IMR-90 (cell line): Measurements from ENCODE around the gene DNAJC2. TPM values are rescaled to one million over a fixed set of nuclear protein-coding genes. Genes with fewer than 3 reads are reported as not detected.

Experiments
- ATAC-seq: fragments of 200-7000 bp; cut with Tn5 transposase; 2 replicates; pipeline ENCODE4 v1.9.1; 2020; ENCODE audit warnings: low read depth, mild to moderate bottlenecking, moderate library complexity
- BruUV-seq: library from RNA; stranded (reverse); fragments of 400-500 nt; replicated peaks from 2 replicates; lab custom pipeline; 2021; lab: Mats Ljungman, UMichigan
- CTCF ChIA-PET: fragments of 300-600 bp; formaldehyde crosslinking; extraction: SDS; loops from one replicate; lab custom pipeline; 2021; ENCODE audit warnings: antibody characterized with exemption; lab: Yijun Ruan, JAX
- POLR2A ChIA-PET: fragments of 300-600 bp; sonication (Branson Sonifier 250); formaldehyde crosslinking; loops from one replicate; lab custom pipeline; 2022; ENCODE audit warnings: antibody characterized with exemption; ENCODE audit not compliant: unreplicated experiment; lab: Charles Lee
- DNase-seq: peaks from one replicate; pipeline ENCODE4 v3.0.0; 2013
- H2AFZ ChIP-seq: replicated peaks from 2 replicates; pipeline ENCODE3; 2013; ENCODE audit warnings: low read length, mild to moderate bottlenecking; ENCODE audit not compliant: poor library complexity
- H2AK5ac ChIP-seq: 2 replicates; pipeline ENCODE4 v1.6.1; 2013; ENCODE audit warnings: low read depth, low read length, inconsistent platforms
- H2AK9ac ChIP-seq: replicated peaks from 2 replicates; pipeline ENCODE3; 2013; ENCODE audit warnings: mild to moderate bottlenecking, low read depth, low read length, moderate library complexity; ENCODE audit not compliant: poor library complexity
- H2BK120ac ChIP-seq: 2 replicates; pipeline ENCODE4 v1.6.1; 2013; ENCODE audit warnings: low read depth, low read length, inconsistent platforms
- H2BK15ac ChIP-seq: 3 replicates; pipeline ENCODE4 v1.6.1; 2013; ENCODE audit warnings: low read depth, low read length, inconsistent platforms
- H2BK20ac ChIP-seq: 2 replicates; pipeline ENCODE4 v1.6.1; 2013; ENCODE audit warnings: low read depth, mild to moderate bottlenecking, inconsistent platforms, low read length, moderate library complexity
- H2BK5ac ChIP-seq: 2 replicates; pipeline ENCODE4 v1.6.1; 2013; ENCODE audit warnings: mild to moderate bottlenecking, low read depth, low read length, inconsistent platforms; ENCODE audit not compliant: poor library complexity, severe bottlenecking
- H3K14ac ChIP-seq: replicated peaks from 2 replicates; pipeline ENCODE4 v1.6.1; 2013; ENCODE audit warnings: low read depth, low read length, inconsistent platforms
- H3K18ac ChIP-seq: 2 replicates; pipeline ENCODE4 v1.6.1; 2013; ENCODE audit warnings: low read depth, low read length, control low read depth
- H3K23ac ChIP-seq: 2 replicates; pipeline ENCODE4 v1.6.1; 2013; ENCODE audit warnings: low read depth, low read length, inconsistent platforms
- H3K27ac ChIP-seq: 2 replicates; pipeline ENCODE4 v1.5.1; 2013; ENCODE audit warnings: mild to moderate bottlenecking, control low read depth, low read length; ENCODE audit not compliant: insufficient read depth
- H3K27me3 ChIP-seq: 2 replicates; pipeline ENCODE4 v1.6.1; 2013; ENCODE audit warnings: low read length; ENCODE audit not compliant: control insufficient read depth, insufficient read depth
- H3K36me3 ChIP-seq: 2 replicates; pipeline ENCODE4 v1.6.1; 2013; ENCODE audit warnings: low read length, mixed read lengths; ENCODE audit not compliant: control insufficient read depth, insufficient read depth
- H3K4ac ChIP-seq: 2 replicates; pipeline ENCODE4 v1.6.1; 2013; ENCODE audit warnings: low read depth, low read length, inconsistent platforms
- H3K4me1 ChIP-seq: 2 replicates; pipeline ENCODE4 v1.6.1; 2013; ENCODE audit warnings: low read length, mixed read lengths; ENCODE audit not compliant: control insufficient read depth, insufficient read depth
- H3K4me2 ChIP-seq: 2 replicates; pipeline ENCODE4 v1.6.1; 2013; ENCODE audit warnings: low read depth, mild to moderate bottlenecking, control low read depth, low read length, moderate library complexity
- H3K4me3 ChIP-seq: 2 replicates; pipeline ENCODE4 v1.5.1; 2013; ENCODE audit warnings: low read depth, mild to moderate bottlenecking, control low read depth, low read length, moderate library complexity; ENCODE audit not compliant: insufficient read depth
- H3K56ac ChIP-seq: 2 replicates; pipeline ENCODE4 v1.6.1; 2013; ENCODE audit warnings: low read length, inconsistent platforms; ENCODE audit not compliant: insufficient read depth; ENCODE audit errors: extremely low read depth
- H3K79me1 ChIP-seq, 2 experiments: 2 replicates each; pipeline ENCODE4 v1.6.1; 2013; ENCODE audit warnings: low read length in 2 of 2, inconsistent platforms in 1 of 2, low read depth in 1 of 2
- H3K9ac ChIP-seq: 2 replicates; pipeline ENCODE4 v1.6.1; 2013; ENCODE audit warnings: low read depth, low read length, control low read depth
- H3K9me1 ChIP-seq: 2 replicates; pipeline ENCODE4 v1.6.1; 2013; ENCODE audit warnings: low read length, inconsistent platforms; ENCODE audit not compliant: insufficient read depth
- H3K9me3 ChIP-seq: 2 replicates; pipeline ENCODE4 v1.6.1; 2013; ENCODE audit warnings: low read length; ENCODE audit not compliant: control insufficient read depth, insufficient read depth
- H4K20me1 ChIP-seq: 2 replicates; pipeline ENCODE4 v1.6.1; 2013; ENCODE audit warnings: low read length, inconsistent platforms; ENCODE audit not compliant: insufficient read depth
- H4K5ac ChIP-seq: 2 replicates; pipeline ENCODE4 v1.6.1; 2013; ENCODE audit warnings: mild to moderate bottlenecking, low read depth, low read length, control low read depth
- H4K8ac ChIP-seq, 2 experiments: 2 replicates each; pipeline ENCODE4 v1.6.1; 2013; ENCODE audit warnings: low read depth in 2 of 2, low read length in 2 of 2, control low read depth in 1 of 2, inconsistent platforms in 1 of 2
- H4K91ac ChIP-seq: 2 replicates; pipeline ENCODE4 v1.6.1; 2013; ENCODE audit warnings: low read depth, low read length, inconsistent platforms; ENCODE audit not compliant: insufficient read depth
- CEBPB ChIP-seq: IDR thresholded peaks from 2 replicates; pipeline ENCODE4 v1.6.1; 2012; ENCODE audit warnings: low read depth, low read length, improper control_type of control experiment
- ELK1 ChIP-seq: fragments of 150-350 bp; IDR thresholded peaks from 2 replicates; pipeline ENCODE4 v1.6.1; 2016; ENCODE audit warnings: low read depth, mild to moderate bottlenecking, low read length, moderate library complexity, borderline replicate concordance
- MAFK ChIP-seq: IDR thresholded peaks from 2 replicates; pipeline ENCODE4 v1.6.1; 2012; ENCODE audit warnings: low read depth, low read length, improper control_type of control experiment
- RAD21 ChIP-seq: IDR thresholded peaks from 2 replicates; pipeline ENCODE4 v1.6.1; 2012; ENCODE audit warnings: low read length, improper control_type of control experiment
- RFX5 ChIP-seq: IDR thresholded peaks from 2 replicates; pipeline ENCODE4 v1.8.0; 2012; ENCODE audit warnings: low read depth, mild to moderate bottlenecking, low read length, moderate library complexity
- USF2 ChIP-seq: fragments of 150-350 bp; IDR thresholded peaks from 2 replicates; pipeline ENCODE4 v1.6.1; 2017; ENCODE audit warnings: mild to moderate bottlenecking, antibody characterized with exemption, low read length, low read depth
- WGBS, 2 experiments: methylation state at CpG; one replicate each; pipeline versions ENCODE4 v1.1.5 to v1.1.7; 2013; ENCODE audit warnings: missing lambda C conversion rate in 2 of 2; ENCODE audit not compliant: insufficient read length in 1 of 2; ENCODE audit errors: extremely low coverage in 2 of 2; 5-methylcytosine and 5-hydroxymethylcytosine counted together
- dilution Hi-C: fragments of 300-500 bp; cut with HindIII; formaldehyde crosslinking; loops from one replicate; pipeline ENCODE4 v1.14.3; 2018; ENCODE audit warnings: low sequenced_read_pairs; ENCODE audit not compliant: unreplicated experiment
- in situ Hi-C: fragments of 300-500 bp; cut with MboI; formaldehyde crosslinking; loops from 3 replicates; pipeline ENCODE4 v1.14.3; 2019; ENCODE audit warnings: low sequenced_read_pairs, inconsistent platforms, mixed read lengths
- intact Hi-C: fragments of 100-400 bp; cut with micrococcal nuclease; formaldehyde crosslinking; loops from 2 replicates; pipeline ENCODE4 v1.10.0; 2022
- polyA plus RNA-seq, 3 experiments: library from polyadenylated mRNA; depleted of rRNA; stranded (reverse); fragments of >200 nt; gene quantifications; 2 replicates each; pipeline ENCODE4 v1.2.3, GENCODE V29; 2012; ENCODE audit warnings: low replicate concordance in 1 of 3
- total RNA-seq: library from RNA; depleted of rRNA; stranded (reverse); fragments of >200 nt; gene quantifications from 2 replicates; pipeline ENCODE4 v1.2.3, GENCODE V29; 2012

DNAJC2 gene
- total and polyA plus RNA-seq, 2 of the 4 experiments (the other 2 are of a cell fraction): 17.5 to 22.4 TPM

- Histone ChIP-seq H2BK15ac (no peak overlapping the region), H2AFZ (no peak overlapping the region), H2BK20ac (no peak overlapping the region), H3K18ac (no peak overlapping the region), H3K36me3 (peaks cover 22% of the 10 kb centered on the region), H2AK5ac (no peak overlapping the region), H3K4me2 (no peak overlapping the region), H3K27me3 (no peaks in the 10 kb centered on the region; the same call in 1 of the 2 replicates), H3K56ac (no peak overlapping the region), H2BK5ac (no peak overlapping the region), H3K27ac (no peak overlapping the region), H2AK9ac (no peak overlapping the region), H3K79me1 (no peaks in the 10 kb centered on the region), H4K8ac (no peak overlapping the region), H3K14ac (no peak overlapping the region), H3K4ac (no peak overlapping the region), H3K9me3 (no peaks in the 10 kb centered on the region), H3K23ac (no peak overlapping the region), H3K4me3 (no peak overlapping the region), H4K5ac (no peak overlapping the region), H2BK120ac (no peak overlapping the region), H3K4me1 (no peaks in the 10 kb centered on the region), H3K9ac (no peak overlapping the region), H4K20me1 (no peaks in the 10 kb centered on the region), H3K9me1 (no peaks in the 10 kb centered on the region), H4K91ac (no peak overlapping the region)
- in situ Hi-C loops (no loop called here), intact Hi-C loops (no loop called here), dilution Hi-C loops (no loop called here)
- ChIA-PET CTCF (no interaction called here), POLR2A (no interaction called here)
- TF ChIP-seq ELK1 (no peak), MAFK (peak; percentile 76), RAD21 (no peak), RFX5 (no peak), CEBPB (no peak), USF2 (no peak)
- no TSS peak for BruUV-seq
- ATAC-seq: no peak
- WGBS, 2 experiments: 100% methylated on average over 1 of the region's 5 CpGs; no CpG with 5 or more reads in 1 of the 2 experiments
- DNase-seq: no peak
Measured at GRCh38 chr7:103369432-103369831, 24.9 kb upstream of the DNAJC2 start.
